B cell (primary cell): ENCODE data around the gene OR4K2.

Experiments
- CTCF ChIP-seq: fragments of 200-600 bp; IDR thresholded peaks from one replicate; pipeline ENCODE4 v1.8.0; 2022; ENCODE audit warnings: antibody characterized with exemption, mild to moderate bottlenecking
- EZH2 ChIP-seq: IDR thresholded peaks from 2 replicates; pipeline ENCODE4 v1.6.1; 2012; ENCODE audit warnings: borderline replicate concordance, low read depth, mild to moderate bottlenecking, moderate library complexity, low read length; ENCODE audit not compliant: insufficient read depth, poor library complexity, severe bottlenecking

DNA sequence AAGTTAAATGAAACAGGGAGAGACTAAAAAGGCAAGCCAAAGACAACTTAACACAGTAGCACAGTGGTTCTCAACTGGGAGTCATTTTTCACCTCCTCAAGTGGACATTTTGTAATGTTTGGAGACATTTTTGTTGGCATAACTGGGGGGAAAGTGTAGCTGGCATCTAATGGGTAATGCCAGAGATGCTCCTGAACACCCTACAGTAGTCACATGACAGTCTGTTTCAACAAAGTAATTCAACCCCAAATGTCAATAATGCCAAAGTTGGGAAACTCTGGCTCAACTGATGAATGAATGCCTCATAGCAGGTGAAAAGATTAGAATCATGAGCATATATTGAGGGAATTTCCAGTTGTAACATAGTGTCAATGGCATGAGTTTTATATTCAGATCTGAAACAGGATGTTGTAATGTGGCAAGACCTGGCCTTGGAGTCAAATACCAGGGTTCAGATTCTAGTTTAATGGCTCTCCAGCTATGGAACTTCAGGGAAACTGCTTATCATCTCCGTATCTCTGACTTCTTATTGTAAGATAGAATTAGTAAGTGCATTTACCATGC lies 43.1 kb downstream of the OR4K2 start:
- TF ChIP-seq CTCF (no peak), EZH2 (no peak)
